ENCODE measurements around the gene DGKI.

Gene DGKI

DNA sequence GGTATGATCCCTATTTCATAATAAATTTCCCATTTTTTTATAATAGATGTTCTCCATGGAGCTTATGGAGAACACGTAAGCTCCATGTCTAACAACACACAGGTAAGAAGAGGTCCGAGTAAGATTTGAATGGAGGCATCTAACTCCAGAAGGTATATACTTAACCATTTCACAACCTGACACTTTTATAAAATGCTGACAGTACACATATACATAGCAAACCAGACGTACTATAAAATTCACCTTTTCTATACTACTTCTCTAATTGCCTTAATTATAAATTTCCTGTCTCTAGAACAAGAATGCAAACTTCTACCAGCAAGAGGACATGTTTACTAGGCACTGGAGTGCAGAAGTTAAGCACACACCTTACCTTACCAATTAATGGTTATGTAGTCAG lies 151.3 kb downstream of the DGKI start:
- no peak for DNase-seq (ENCODE audit: low read depth, low spot score)
- H3K4me3 ChIP-seq (ENCODE audit: low read depth, low read length): no peak overlapping the region
- in situ Hi-C loops (cut with HindIII; ENCODE audit: low sequenced_read_pairs): no loop called here
- TF ChIP-seq, protein P1, sequence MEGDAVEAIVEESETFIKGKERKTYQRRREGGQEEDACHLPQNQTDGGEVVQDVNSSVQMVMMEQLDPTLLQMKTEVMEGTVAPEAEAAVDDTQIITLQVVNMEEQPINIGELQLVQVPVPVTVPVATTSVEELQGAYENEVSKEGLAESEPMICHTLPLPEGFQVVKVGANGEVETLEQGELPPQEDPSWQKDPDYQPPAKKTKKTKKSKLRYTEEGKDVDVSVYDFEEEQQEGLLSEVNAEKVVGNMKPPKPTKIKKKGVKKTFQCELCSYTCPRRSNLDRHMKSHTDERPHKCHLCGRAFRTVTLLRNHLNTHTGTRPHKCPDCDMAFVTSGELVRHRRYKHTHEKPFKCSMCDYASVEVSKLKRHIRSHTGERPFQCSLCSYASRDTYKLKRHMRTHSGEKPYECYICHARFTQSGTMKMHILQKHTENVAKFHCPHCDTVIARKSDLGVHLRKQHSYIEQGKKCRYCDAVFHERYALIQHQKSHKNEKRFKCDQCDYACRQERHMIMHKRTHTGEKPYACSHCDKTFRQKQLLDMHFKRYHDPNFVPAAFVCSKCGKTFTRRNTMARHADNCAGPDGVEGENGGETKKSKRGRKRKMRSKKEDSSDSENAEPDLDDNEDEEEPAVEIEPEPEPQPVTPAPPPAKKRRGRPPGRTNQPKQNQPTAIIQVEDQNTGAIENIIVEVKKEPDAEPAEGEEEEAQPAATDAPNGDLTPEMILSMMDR (IDR thresholded peaks at IDR 0.05; ENCODE audit: low read depth, low read length): no peak

- TF ChIP-seq, protein P1 (IDR thresholded peaks at IDR 0.05; ENCODE audit: low read depth, low read length): no peak
- no peak overlapping the region for H3K4me3 ChIP-seq (ENCODE audit: low read depth, low read length)
- DNase-seq (ENCODE audit: low read depth, low spot score): no peak
- in situ Hi-C loops (cut with HindIII; ENCODE audit: low sequenced_read_pairs): no loop called here
These were observed 152.4 kb downstream of the DGKI start for GRCh38 chr7:137694405-137694804.

- in situ Hi-C loops (cut with HindIII; ENCODE audit: low sequenced_read_pairs): no loop called here
- TF ChIP-seq, protein P1 (IDR thresholded peaks at IDR 0.05; ENCODE audit: low read depth, low read length): no peak
- no peak for DNase-seq (ENCODE audit: low read depth, low spot score)
These were observed 154.4 kb downstream of the DGKI start for GRCh38 chr7:137692399-137692798.

GRCh38 chr7:137691566-137691965 lies 155.2 kb downstream of the DGKI start:
- no peak for DNase-seq (ENCODE audit: low read depth, low spot score)
- no peak overlapping the region for H3K4me3 ChIP-seq (ENCODE audit: low read depth, low read length)
- TF ChIP-seq, protein P1 (IDR thresholded peaks at IDR 0.05; ENCODE audit: low read depth, low read length): no peak
- in situ Hi-C loops (cut with HindIII; ENCODE audit: low sequenced_read_pairs): no loop called here

More at GRCh38 chr7:137692399-137692798, 154.4 kb downstream of the DGKI start:
- no peak overlapping the region for H3K4me3 ChIP-seq (ENCODE audit: low read depth, low read length)

DNA sequence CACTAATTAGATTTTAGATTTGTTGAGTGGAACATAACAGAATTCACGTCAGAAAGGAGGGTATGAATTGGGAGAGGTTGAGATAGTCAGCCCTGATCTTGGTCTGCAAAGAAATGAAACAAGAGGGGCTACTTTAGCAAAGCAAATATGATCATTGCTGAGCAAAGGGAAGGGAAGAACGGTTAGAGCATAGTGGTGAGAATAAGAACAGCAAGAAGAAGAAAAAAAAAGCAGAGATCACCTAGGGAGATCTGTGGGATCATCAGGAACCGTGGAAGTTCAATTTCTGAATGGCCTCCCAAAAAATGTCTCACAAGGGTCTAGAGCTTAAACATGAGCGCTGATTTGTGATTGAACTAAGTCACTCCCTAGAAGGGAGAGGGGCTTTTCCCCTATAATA lies 156.1 kb downstream of the DGKI start:
- no peak for DNase-seq (ENCODE audit: low read depth, low spot score)
- in situ Hi-C loops (cut with HindIII; ENCODE audit: low sequenced_read_pairs): no loop called here
- TF ChIP-seq, protein P1 (IDR thresholded peaks at IDR 0.05; ENCODE audit: low read depth, low read length): no peak

GRCh38 chr7:137689761-137690160 lies 157.0 kb downstream of the DGKI start:
- H3K4me3 ChIP-seq (ENCODE audit: low read depth, low read length): no peak overlapping the region
- no peak for DNase-seq (ENCODE audit: low read depth, low spot score)
- in situ Hi-C loops (cut with HindIII; ENCODE audit: low sequenced_read_pairs): no loop called here
- TF ChIP-seq, protein P1 (IDR thresholded peaks at IDR 0.05; ENCODE audit: low read depth, low read length): no peak

More for the DNA sequence above, 156.1 kb downstream of the DGKI start:
- no peak overlapping the region for H3K4me3 ChIP-seq (ENCODE audit: low read depth, low read length)

Measured in astrocyte of the spinal cord (primary cell).